Peyer's patch (tissue), 4 donors: ENCODE data around the gene UMODL1.

ENCODE experiments used
- CTCF ChIP-seq, 6 experiments: fragments of 450-650 bp in 4 of 6; fragments of 200-600 bp in 2 of 6; sonication (generic) in 1 of 6; IDR thresholded peaks; one replicate each; pipeline ENCODE4 v1.5.1; 2017 to 2019; ENCODE audit warnings: antibody characterized with exemption in 6 of 6, mild to moderate bottlenecking in 3 of 6, moderate library complexity in 1 of 6
- POLR2A ChIP-seq, 2 donors: fragments of 450-650 bp; IDR thresholded peaks; one replicate each; pipeline ENCODE4 v1.5.1; 2017; ENCODE audit warnings: antibody characterized with exemption in 2 of 2, mild to moderate bottlenecking in 2 of 2, moderate library complexity in 2 of 2

GRCh38 chr21:42107881-42108553 is 36.9 kb downstream of the UMODL1 start:
- TF ChIP-seq CTCF (IDR thresholded peaks at IDR 0.05) (peak; percentile 58 to 93 (median 76)), POLR2A (IDR thresholded peaks at IDR 0.05) (no peak)
